RWPE2 (cell line): ENCODE results near the gene PTPRD.

Experiments
- ATAC-seq: fragments of 200-7000 bp; cut with Tn5 transposase; 3 replicates; pipeline ENCODE4 v1.9.1; 2021; ENCODE audit warnings: low read depth
- DNase-seq: peaks from one replicate; pipeline ENCODE4 v3.0.0-alpha.2; 2020; ENCODE audit warnings: low spot score
- H3K27ac ChIP-seq: fragments of 450-650 bp; 2 replicates; pipeline ENCODE4 v1.5.1; 2017; ENCODE audit warnings: mild to moderate bottlenecking; ENCODE audit not compliant: poor library complexity, severe bottlenecking
- H3K27me3 ChIP-seq: fragments of 250-450 bp; sonication (Bioruptor Pico); 2 replicates; pipeline ENCODE4 v1.5.1; 2021; ENCODE audit warnings: mild to moderate bottlenecking, moderate library complexity; ENCODE audit not compliant: insufficient read depth, poor library complexity, severe bottlenecking
- H3K36me3 ChIP-seq: fragments of 250-450 bp; sonication (Bioruptor Pico); 2 replicates; pipeline ENCODE4 v1.5.1; 2020; ENCODE audit warnings: low read depth, mild to moderate bottlenecking, moderate library complexity
- H3K4me1 ChIP-seq: fragments of 250-450 bp; sonication (Bioruptor Pico); 2 replicates; pipeline ENCODE4 v1.5.1; 2021; ENCODE audit warnings: mild to moderate bottlenecking, moderate library complexity; ENCODE audit not compliant: insufficient read depth, poor library complexity, severe bottlenecking
- H3K4me3 ChIP-seq: fragments of 250-450 bp; sonication (Bioruptor Pico); 2 replicates; pipeline ENCODE4 v1.5.1; 2021; ENCODE audit warnings: mild to moderate bottlenecking, moderate library complexity; ENCODE audit not compliant: severe bottlenecking
- H3K9me3 ChIP-seq: fragments of 250-450 bp; sonication (Bioruptor Pico); 2 replicates; pipeline ENCODE4 v1.5.1; 2021; ENCODE audit warnings: mild to moderate bottlenecking, moderate library complexity; ENCODE audit not compliant: severe bottlenecking
- CTCF ChIP-seq: fragments of 450-650 bp; IDR thresholded peaks from one replicate; pipeline ENCODE4 v1.5.1; 2017; ENCODE audit warnings: mild to moderate bottlenecking, moderate library complexity; ENCODE audit not compliant: poor library complexity, severe bottlenecking

PTPRD gene

GRCh38 chr9:8392866-8393265, 2219.9 kb downstream of the PTPRD start:
- H3K36me3 ChIP-seq = no peaks in the 10 kb centered on the region
- DNase-seq (no peak), ATAC-seq (no peak)
- no peaks in the 10 kb centered on the region for H3K4me1 ChIP-seq
- no peak overlapping the region for H3K4me3 ChIP-seq
- H3K27me3 ChIP-seq = no peaks in the 10 kb centered on the region
- no peaks in the 10 kb centered on the region for H3K9me3 ChIP-seq
- no peak overlapping the region for H3K27ac ChIP-seq
- TF ChIP-seq CTCF = no peak

GRCh38 chr9:8391566-8391965, 2221.2 kb downstream of the PTPRD start:
- ATAC-seq = no peak

GRCh38 chr9:8391132-8391531, 2221.7 kb downstream of the PTPRD start:
- Histone ChIP-seq H3K36me3 (no peaks in the 10 kb centered on the region), H3K27me3 (no peaks in the 10 kb centered on the region), H3K4me3 (no peak overlapping the region), H3K27ac (no peak overlapping the region), H3K4me1 (no peaks in the 10 kb centered on the region), H3K9me3 (no peaks in the 10 kb centered on the region)
- no peak for ATAC-seq
- no peak for TF ChIP-seq CTCF
- DNase-seq = no peak

More at GRCh38 chr9:8391566-8391965, 2221.2 kb downstream of the PTPRD start:
- Histone ChIP-seq H3K27me3 (no peaks in the 10 kb centered on the region), H3K4me1 (no peaks in the 10 kb centered on the region), H3K4me3 (no peak overlapping the region), H3K27ac (no peak overlapping the region), H3K36me3 (no peaks in the 10 kb centered on the region), H3K9me3 (no peaks in the 10 kb centered on the region)
- no peak for DNase-seq
- TF ChIP-seq CTCF = no peak

- H3K4me1 ChIP-seq = no peaks in the 10 kb centered on the region
- DNase-seq (no peak), ATAC-seq (no peak)
- H3K9me3 ChIP-seq = no peaks in the 10 kb centered on the region
- H3K36me3 ChIP-seq = no peaks in the 10 kb centered on the region
- TF ChIP-seq CTCF = no peak
- no peak overlapping the region for H3K27ac ChIP-seq
- H3K27me3 ChIP-seq = no peaks in the 10 kb centered on the region
- H3K4me3 ChIP-seq = no peak overlapping the region
Measured at GRCh38 chr9:8390571-8390970, 2222.2 kb downstream of the PTPRD start.

- Histone ChIP-seq H3K4me1 (no peaks in the 10 kb centered on the region), H3K4me3 (no peak overlapping the region), H3K27ac (no peak overlapping the region), H3K9me3 (no peaks in the 10 kb centered on the region), H3K27me3 (no peaks in the 10 kb centered on the region), H3K36me3 (no peaks in the 10 kb centered on the region)
- ATAC-seq (no peak), DNase-seq (no peak)
- no peak for TF ChIP-seq CTCF
Measured at GRCh38 chr9:8389531-8389930, 2223.3 kb downstream of the PTPRD start.
